Central memory CD8-positive, alpha-beta T cell (primary cell): ENCODE data around the gene GALNS.

Experiments
- ATAC-seq: fragments of 150-1000 bp; cut with Tn5 transposase; replicated peaks from 2 replicates; pipeline ENCODE4 v1.10.0; 2022; ENCODE audit warnings: mild to moderate bottlenecking, moderate FRiP score, moderate number of reproducible peaks; ENCODE audit not compliant: poor library complexity, severe bottlenecking; ENCODE audit errors: extremely low read depth
- DNase-seq, 2 donors: peaks; one replicate each; pipeline ENCODE4 v3.0.0; 2021; ENCODE audit warnings: low spot score in 2 of 2
- H3K27ac Mint-ChIP-seq: one replicate; pipeline ENCODE4 v1.8.0; 2022; ENCODE audit warnings: low read depth, mild to moderate bottlenecking, moderate library complexity, mixed read lengths
- H3K27me3 Mint-ChIP-seq: one replicate; pipeline ENCODE4 v1.8.0; 2022; ENCODE audit warnings: mixed read lengths
- H3K36me3 Mint-ChIP-seq: one replicate; pipeline ENCODE4 v1.8.0; 2022; ENCODE audit warnings: mild to moderate bottlenecking, moderate library complexity, mixed read lengths; ENCODE audit not compliant: insufficient read depth
- H3K4me1 Mint-ChIP-seq: one replicate; pipeline ENCODE4 v1.8.0; 2022; ENCODE audit warnings: mixed read lengths
- H3K4me3 Mint-ChIP-seq: one replicate; pipeline ENCODE4 v1.8.0; 2022; ENCODE audit warnings: mild to moderate bottlenecking, moderate library complexity, mixed read lengths
- H3K9me3 Mint-ChIP-seq: one replicate; pipeline ENCODE4 v1.8.0; 2022; ENCODE audit warnings: mixed read lengths

The GALNS gene

DNA sequence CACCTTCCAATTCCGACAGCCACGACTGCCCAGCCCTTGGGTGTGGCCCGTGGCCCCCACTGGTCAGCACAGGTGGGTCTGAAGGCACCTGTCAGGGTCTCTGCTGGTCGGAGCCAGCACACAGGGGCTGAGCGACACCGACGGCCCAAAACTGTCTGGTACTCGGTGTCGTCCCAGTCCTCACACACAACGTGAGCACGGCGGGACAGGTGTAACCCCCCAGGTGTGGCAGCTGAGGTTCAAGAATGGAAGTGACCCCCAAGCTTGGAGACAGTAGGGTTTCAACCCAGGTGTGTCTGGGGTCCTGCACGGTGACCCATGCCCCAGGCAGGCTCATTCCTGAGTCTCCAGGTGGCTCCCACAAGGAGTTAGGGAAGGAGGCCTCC is 1.0 kb downstream of the GALNS start:
- no peaks in the 10 kb centered on the region for H3K27me3 Mint-ChIP-seq
- peaks cover 30% of the 10 kb centered on the region for H3K4me1 Mint-ChIP-seq
- ATAC-seq (no peak), DNase-seq (no peak)
- H3K27ac Mint-ChIP-seq = peak overlapping the region; percentile 66
- peaks cover 21% of the 10 kb centered on the region for H3K36me3 Mint-ChIP-seq
- H3K4me3 Mint-ChIP-seq = peak overlapping the region; percentile 99
- no peaks in the 10 kb centered on the region for H3K9me3 Mint-ChIP-seq

DNA sequence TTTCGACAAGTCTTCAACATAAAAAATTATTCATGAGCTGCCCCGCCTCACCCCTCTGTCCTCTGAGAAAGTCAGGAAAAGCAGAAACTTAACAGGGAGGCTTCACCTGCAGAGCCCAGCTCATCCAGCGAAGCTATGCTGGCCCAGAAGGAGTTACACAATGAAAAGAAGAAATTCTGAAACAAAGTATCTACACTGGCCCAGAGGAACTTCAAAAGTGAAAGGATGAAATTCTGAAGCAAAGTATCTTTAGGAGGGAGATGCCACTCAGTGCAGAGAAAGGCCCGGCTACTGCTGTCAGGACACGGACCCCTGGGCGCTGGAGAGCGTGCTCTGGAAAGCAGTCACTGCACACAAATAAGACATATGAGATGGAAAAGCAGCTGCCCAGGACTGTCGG is 1.6 kb downstream of the GALNS start:
- Mint-ChIP-seq H3K4me3 (peak overlapping the region; percentile 99), H3K27ac (peak overlapping the region; percentile 66), H3K27me3 (no peaks in the 10 kb centered on the region), H3K9me3 (no peaks in the 10 kb centered on the region), H3K36me3 (peaks cover 19% of the 10 kb centered on the region), H3K4me1 (peaks cover 30% of the 10 kb centered on the region)
- DNase-seq (no peak), ATAC-seq (no peak)

DNA sequence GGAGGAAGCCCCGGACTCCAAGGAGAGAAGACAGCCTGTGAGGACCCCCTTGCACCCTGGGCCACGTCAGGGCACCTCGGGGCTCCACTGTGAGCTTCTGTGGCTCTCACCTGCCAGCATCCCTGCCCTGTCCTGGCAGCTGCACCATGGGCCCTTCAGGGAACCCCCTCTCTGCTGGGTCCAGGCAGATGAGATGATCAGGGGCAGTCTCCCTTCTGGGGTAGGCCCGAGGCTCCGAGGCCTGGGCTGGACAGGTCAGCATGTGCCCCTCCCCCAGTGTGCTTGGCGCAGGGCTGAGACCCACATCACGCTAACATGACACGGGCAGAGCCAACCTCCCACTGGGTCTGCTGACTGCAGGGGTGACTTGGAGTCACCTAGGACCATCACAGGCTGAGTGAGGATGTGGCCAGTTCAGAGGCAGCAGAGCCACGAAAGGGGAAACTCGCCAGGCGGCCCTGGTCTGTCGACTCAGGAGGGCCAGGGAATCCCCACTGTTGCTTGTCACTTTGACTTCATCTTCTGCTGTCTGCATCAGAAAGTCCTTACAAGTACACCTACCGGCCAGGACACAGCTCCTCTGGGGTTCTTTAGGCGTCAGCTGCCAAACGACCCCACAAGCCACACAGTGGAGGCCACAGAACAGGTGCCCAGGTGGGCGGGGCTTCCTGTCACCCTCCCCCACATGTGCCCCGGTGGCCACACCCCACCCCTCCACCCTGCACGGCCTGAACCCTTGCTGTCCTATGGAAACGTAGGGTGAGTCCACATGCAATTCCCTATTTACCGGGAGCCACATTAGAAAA is 2.2 kb downstream of the GALNS start:
- H3K27ac Mint-ChIP-seq = no peak overlapping the region
- ATAC-seq (peak; percentile 13), DNase-seq (peak in 1 of 2 donors; percentile 18)
- peaks cover 30% of the 10 kb centered on the region for H3K4me1 Mint-ChIP-seq
- no peaks in the 10 kb centered on the region for H3K9me3 Mint-ChIP-seq
- no peaks in the 10 kb centered on the region for H3K27me3 Mint-ChIP-seq
- H3K4me3 Mint-ChIP-seq = peak overlapping the region; percentile 99
- H3K36me3 Mint-ChIP-seq = peaks cover 19% of the 10 kb centered on the region

DNA sequence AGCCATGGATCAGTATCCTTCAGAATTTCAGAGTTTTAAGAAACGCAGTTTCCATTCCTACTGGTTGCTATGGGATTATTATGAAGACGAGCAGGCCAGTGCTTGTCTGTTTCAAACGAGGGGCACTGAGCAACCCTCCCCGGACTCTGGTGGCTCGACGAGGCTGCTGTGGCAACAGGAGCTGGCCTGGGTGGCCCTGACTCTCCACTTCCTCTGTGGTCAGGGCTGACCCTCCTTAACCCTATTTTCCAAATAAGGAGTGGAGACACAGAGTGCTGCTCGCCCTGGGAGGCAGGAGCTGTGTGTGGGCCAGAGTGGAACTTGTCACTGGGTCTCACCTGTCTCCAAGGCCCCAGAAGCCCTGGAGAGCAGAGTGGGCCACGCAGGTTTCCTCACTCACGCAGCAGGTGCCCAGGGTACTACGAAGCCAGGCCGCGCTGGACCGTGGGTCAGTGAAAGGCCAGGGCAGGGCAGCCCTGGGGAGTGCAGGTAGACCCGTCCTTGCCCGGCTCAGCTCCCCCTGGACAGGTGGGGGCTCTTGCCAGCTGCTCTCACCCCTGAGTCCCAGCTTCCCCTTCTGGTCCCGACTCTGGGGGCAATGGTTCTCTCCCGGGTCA is 3.3 kb downstream of the GALNS start:
- H3K4me3 Mint-ChIP-seq = no peak overlapping the region
- DNase-seq = no peak
- peaks cover 19% of the 10 kb centered on the region for H3K36me3 Mint-ChIP-seq
- no peak for ATAC-seq
- no peaks in the 10 kb centered on the region for H3K9me3 Mint-ChIP-seq
- no peak overlapping the region for H3K27ac Mint-ChIP-seq
- no peaks in the 10 kb centered on the region for H3K27me3 Mint-ChIP-seq
- H3K4me1 Mint-ChIP-seq = peaks cover 27% of the 10 kb centered on the region

DNA sequence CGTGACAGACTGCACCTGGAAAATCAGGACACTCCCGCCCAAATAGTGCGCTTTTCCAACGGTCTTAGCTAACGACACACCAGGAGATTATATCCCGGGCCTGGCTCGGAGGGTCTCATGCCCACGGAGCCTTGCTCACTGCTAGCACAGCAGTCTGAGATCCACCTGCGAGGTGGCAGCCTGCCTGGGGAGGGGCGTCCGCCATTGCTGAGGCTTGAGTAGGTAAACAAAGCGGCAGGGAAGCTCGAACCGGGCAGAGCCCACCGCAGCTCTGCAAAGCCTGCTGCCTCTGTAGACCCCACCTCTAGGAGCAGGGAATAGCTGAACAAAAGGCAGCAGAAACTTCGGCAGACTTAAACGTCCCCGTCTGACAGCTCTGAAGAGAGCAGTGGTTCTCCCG is 5.1 kb downstream of the GALNS start:
- Mint-ChIP-seq H3K4me3 (no peak overlapping the region), H3K9me3 (no peaks in the 10 kb centered on the region), H3K36me3 (peaks cover 9% of the 10 kb centered on the region), H3K27ac (no peak overlapping the region), H3K4me1 (peaks cover 16% of the 10 kb centered on the region), H3K27me3 (no peaks in the 10 kb centered on the region)
- ATAC-seq = no peak
- no peak for DNase-seq

DNA sequence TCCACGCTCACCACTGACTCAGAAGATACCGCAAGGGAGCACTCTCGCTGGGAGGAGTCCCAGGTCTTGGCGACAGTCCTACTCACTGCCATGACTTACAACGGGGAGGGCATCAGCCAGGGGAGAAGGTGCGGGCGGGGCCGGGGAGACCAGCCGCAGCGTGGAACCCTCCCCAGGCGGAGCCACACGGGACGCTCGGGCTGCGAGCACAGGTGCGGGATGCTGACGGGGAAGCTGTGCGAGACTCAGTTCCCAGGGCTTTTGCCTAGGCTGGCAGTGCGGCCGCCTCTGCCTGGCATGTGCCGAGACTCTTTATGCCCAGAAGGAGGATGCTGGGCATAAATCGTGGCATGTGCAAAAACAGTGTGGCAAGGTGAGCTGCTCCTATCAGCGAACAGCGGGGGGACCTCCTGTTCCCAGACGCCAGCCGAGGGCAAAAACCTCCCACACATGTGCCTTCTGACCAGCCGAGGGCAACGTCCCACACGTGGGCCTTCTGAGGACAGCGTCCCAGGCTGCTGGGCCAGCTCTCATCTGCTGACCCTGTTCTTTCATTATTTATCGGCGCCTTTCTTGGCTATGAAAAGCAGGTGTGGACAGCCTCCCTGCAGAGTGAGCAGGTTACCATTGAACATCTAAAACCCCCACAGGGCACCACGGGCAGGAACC is 6.1 kb downstream of the GALNS start:
- H3K36me3 Mint-ChIP-seq = peaks cover 8% of the 10 kb centered on the region
- no peak overlapping the region for H3K27ac Mint-ChIP-seq
- peaks cover 16% of the 10 kb centered on the region for H3K4me1 Mint-ChIP-seq

DNA sequence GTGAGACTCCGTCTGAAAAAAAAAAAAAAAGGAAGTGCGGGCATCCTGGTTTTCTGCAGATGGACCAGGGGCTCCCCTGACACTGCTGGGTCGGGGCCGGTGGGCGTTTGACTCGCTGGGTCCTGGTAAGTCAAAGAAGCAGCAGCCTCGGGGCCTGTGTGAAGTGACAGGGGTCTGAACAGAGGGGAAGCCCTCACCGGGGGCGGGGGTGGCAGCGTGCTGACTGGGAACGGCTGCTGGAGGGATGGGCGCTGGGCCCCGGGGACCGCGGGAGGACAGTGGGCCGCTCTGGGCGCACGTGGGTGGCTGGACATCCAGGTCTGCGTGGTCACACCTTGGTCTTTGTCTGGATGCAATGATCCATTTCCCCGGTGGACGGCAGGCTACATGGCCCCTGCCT is 8.2 kb downstream of the GALNS start:
- peaks cover 6% of the 10 kb centered on the region for H3K36me3 Mint-ChIP-seq
- no peaks in the 10 kb centered on the region for H3K27me3 Mint-ChIP-seq
- no peak overlapping the region for H3K27ac Mint-ChIP-seq
- no peak for ATAC-seq
- H3K4me1 Mint-ChIP-seq = peaks cover 9% of the 10 kb centered on the region
- no peaks in the 10 kb centered on the region for H3K9me3 Mint-ChIP-seq
- no peak overlapping the region for H3K4me3 Mint-ChIP-seq
- no peak for DNase-seq

More for the DNA sequence above, 6.1 kb downstream of the GALNS start:
- Mint-ChIP-seq H3K27me3 (no peaks in the 10 kb centered on the region), H3K4me3 (no peak overlapping the region), H3K9me3 (no peaks in the 10 kb centered on the region)
- DNase-seq (no peak), ATAC-seq (no peak)

DNA sequence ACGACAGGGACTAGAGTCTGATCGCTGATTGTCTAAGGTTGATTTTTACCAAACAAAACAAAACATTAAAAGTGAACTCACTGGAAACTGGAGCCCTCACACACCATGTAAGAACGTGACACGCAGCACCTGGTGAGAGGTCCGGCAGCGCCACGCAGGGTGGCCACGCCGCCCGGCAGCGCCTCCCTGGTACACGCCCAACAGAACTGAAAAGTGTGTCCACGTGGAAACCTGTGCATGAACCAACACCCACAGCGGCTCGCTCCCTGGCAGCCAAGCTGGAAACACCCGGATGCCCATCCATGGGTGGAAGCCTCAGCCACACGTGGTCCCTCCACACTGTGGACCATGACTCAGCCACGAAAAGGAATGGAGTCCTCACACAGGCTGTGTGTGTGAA is 9.1 kb downstream of the GALNS start:
- Mint-ChIP-seq H3K4me3 (no peak overlapping the region), H3K27me3 (no peaks in the 10 kb centered on the region), H3K36me3 (peaks cover 6% of the 10 kb centered on the region), H3K27ac (no peak overlapping the region), H3K4me1 (peaks cover 8% of the 10 kb centered on the region), H3K9me3 (no peaks in the 10 kb centered on the region)
- no peak for ATAC-seq
- no peak for DNase-seq

DNA sequence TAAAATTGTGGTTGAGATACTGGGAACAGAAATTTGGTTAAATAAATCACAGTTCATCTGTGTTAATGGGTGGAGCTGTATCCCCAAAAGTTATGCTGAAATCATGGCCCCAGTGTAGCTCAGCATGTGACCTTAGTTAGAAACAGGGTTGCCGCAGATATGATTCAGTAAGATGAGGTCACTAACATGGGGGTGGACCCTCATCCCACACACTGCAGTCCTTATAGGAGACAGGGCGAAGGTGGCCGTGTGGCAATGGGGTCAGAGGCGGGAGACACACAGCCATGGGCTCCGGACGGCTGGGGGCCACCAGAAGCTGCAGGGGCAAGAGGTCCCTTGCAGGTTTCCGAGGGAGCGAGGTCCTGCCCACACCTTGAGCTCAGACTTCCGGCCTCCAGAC is 10.7 kb downstream of the GALNS start:
- no peak overlapping the region for H3K4me3 Mint-ChIP-seq
- H3K27me3 Mint-ChIP-seq = no peaks in the 10 kb centered on the region
- H3K36me3 Mint-ChIP-seq = peaks cover 6% of the 10 kb centered on the region
- DNase-seq = no peak
- H3K27ac Mint-ChIP-seq = no peak overlapping the region
- H3K9me3 Mint-ChIP-seq = no peaks in the 10 kb centered on the region
- no peak for ATAC-seq
- H3K4me1 Mint-ChIP-seq = no peaks in the 10 kb centered on the region

DNA sequence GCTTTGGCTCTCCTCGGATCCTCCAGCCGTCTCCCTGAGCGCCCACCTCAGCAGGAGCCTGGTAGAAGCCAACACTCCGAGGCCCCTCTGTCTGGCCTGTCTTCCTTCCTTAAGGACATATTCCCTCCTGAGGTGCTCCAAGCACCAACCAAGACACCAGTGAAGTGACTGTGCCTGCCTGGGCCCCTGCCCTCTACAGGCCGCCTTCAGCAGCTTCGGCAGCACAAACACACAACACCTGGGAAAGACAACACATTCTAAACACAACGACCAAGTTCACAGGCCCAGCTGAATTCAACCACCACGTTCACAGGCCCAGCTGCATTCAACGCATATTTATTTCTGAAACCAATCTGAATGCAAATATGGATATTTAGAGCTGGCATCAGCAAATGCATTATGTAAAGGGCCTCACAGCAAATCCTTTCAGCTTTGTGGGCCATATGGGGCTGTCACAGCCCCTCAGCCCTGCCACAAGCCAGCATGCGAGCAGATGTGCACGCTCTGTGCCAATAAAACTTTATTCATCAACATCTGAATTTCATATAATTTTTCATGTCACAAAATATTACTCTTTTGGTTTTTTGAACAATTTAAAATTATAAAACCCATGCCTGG is 12.2 kb downstream of the GALNS start:
- no peaks in the 10 kb centered on the region for H3K4me1 Mint-ChIP-seq
- ATAC-seq (no peak), DNase-seq (no peak)
- no peak overlapping the region for H3K27ac Mint-ChIP-seq
- H3K36me3 Mint-ChIP-seq = peaks cover 6% of the 10 kb centered on the region
- no peaks in the 10 kb centered on the region for H3K27me3 Mint-ChIP-seq
- H3K4me3 Mint-ChIP-seq = no peak overlapping the region
- H3K9me3 Mint-ChIP-seq = no peaks in the 10 kb centered on the region

DNA sequence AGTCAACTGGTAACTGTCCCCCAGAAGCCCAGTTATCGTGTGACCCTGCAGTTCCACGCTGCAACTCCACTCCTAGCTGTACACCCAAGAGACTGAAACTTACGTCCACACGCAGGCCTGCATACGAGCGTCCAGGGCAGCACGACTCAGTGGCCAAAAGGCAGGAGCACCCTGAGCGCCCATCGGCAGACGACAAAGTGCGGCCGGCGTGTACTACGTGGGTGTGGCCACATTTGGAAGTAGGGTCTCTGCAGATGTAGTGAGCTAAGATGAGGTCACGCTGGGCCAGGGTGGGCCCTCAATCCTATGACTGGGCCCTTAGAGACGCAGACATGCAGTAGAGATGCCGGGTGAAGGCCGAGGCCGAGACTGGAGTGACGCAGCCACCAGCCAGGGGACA is 13.5 kb downstream of the GALNS start:
- peaks cover 3% of the 10 kb centered on the region for H3K36me3 Mint-ChIP-seq
- DNase-seq (no peak), ATAC-seq (no peak)
- no peak overlapping the region for H3K4me3 Mint-ChIP-seq
- no peaks in the 10 kb centered on the region for H3K27me3 Mint-ChIP-seq
- no peak overlapping the region for H3K27ac Mint-ChIP-seq
- no peaks in the 10 kb centered on the region for H3K9me3 Mint-ChIP-seq
- no peaks in the 10 kb centered on the region for H3K4me1 Mint-ChIP-seq

DNA sequence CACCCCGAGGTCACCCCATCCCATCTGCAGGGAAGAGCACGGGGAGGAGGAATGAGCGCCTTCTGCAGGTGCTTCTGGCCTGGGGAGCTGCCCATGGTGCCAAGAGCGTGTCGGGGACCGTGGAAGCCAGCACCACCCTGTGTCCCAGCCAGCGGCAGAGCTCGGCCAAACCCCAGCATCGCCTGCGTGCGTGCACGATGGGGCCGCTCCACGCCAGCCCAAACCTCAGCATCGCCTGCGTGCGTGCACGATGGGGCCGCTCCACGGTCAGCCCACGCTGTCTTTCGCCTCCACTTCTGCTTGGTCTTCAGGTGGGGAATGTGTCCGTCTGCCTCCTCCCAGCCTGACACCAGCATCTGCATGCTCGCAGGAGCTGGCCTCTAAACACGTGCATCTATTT is 13.9 kb downstream of the GALNS start:
- Mint-ChIP-seq H3K4me3 (no peak overlapping the region), H3K9me3 (no peaks in the 10 kb centered on the region), H3K27ac (no peak overlapping the region), H3K36me3 (peaks cover 3% of the 10 kb centered on the region), H3K27me3 (no peaks in the 10 kb centered on the region), H3K4me1 (no peaks in the 10 kb centered on the region)
- ATAC-seq (no peak), DNase-seq (no peak)
